Stimulated activated CD4-positive, alpha-beta T cell treated with anti-CD3 and anti-CD28 coated beads, Interleukin-12 subunit alpha, Interleukin-12 subunit beta, amount 100 ng/mL, for 48 hours (primary cell): Measurements from ENCODE around the gene WDR88.

Experiments used
- DNase-seq, 3 donors: peaks; one replicate each; pipeline ENCODE4 v3.0.0-alpha.2; 2020; ENCODE audit warnings: low read depth in 2 of 3, low spot score in 1 of 3

The WDR88 gene, protein sequence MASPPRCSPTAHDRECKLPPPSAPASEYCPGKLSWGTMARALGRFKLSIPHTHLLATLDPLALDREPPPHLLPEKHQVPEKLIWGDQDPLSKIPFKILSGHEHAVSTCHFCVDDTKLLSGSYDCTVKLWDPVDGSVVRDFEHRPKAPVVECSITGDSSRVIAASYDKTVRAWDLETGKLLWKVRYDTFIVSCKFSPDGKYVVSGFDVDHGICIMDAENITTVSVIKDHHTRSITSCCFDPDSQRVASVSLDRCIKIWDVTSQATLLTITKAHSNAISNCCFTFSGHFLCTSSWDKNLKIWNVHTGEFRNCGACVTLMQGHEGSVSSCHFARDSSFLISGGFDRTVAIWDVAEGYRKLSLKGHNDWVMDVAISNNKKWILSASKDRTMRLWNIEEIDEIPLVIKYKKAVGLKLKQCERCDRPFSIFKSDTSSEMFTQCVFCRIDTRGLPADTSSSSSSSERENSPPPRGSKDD

DNA sequence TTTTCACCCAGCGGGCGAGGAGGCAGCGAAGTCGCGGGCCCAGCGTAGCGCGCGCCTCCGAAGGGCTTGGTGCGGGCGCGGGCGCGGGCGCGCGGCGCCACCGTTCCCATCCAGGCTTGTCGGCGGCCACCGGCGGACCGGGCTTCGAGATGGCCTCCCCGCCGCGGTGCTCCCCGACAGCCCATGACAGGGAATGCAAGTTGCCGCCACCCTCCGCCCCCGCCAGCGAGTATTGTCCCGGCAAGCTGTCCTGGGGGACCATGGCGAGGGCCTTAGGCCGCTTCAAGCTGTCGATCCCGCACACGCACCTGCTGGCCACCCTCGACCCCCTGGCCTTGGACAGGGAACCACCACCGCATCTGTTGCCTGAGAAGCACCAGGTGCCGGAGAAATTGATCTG lies at the start of gene WDR88:
Gene WDR88 (plus strand): TSS at position 94 of the 400 bp plus-strand sequence. CDS start 56 bp downstream, at position 150.
- DNase-seq, result no peak

GRCh38 chr19:33085570-33086128 lies 46.3 kb upstream of the WDR88 start:
- DNase-seq, result no peak

GRCh38 chr19:33086955-33087354 lies 45.0 kb upstream of the WDR88 start:
- DNase-seq, result no peak

GRCh38 chr19:33089010-33089409 lies 42.9 kb upstream of the WDR88 start:
- no peak for DNase-seq

DNA sequence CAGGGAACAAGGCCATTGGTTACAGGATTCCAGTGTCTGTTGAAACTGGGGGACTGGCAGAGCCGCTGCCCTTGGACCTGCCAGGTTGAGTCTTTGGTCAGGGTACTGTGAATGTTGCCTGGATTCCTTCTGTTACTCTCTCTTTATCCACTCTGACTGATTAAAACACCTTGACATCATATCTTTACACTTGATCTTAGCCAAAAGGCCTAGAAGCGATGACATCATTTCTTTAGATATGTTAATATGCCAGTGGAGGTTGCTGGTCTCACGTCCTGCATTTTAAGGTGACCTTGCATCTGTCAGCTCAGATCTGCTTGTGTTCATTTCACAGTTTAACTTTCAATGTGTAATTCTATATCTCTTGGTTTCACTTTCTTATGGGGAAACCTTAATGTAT lies 41.7 kb upstream of the WDR88 start:
- DNase-seq, result no peak

DNA sequence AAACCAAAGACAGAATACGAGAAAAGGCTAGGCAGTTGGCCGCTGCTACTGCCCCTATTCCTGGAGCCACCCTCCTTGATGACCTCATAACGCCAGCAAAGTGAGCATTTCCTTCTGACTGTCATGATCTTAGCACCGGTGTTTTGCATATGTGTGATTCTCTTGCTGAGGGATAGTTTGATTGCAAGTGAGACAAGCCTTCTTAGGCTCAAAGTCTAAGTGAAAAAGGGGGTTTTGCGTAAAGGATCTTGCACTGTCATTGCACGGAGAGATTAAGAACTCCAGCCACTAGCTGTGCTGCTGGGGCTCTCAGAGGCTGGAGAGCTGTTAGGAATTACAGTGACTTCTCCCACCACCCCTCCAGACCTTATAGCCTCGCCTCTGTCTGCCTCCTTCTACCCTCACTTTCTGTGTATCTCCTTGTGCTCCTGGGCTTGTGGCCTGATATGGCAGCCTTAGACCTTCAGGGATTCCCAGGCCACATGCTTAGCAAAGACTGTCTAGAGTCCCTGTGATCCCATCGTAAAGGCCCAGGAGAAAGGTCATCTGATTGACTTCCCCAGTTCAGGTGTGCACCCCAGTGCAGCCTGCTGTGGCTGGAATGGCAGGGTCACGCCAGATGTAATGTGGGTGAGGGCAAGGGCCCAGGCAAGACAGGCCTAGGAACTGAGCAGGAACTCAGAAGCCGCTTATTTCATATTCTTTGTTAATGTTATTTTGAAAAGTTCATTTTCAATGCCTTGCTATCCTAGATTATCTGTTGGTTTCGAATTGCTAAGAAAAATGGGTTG lies 38.3 kb upstream of the WDR88 start:
- no peak for DNase-seq

DNA sequence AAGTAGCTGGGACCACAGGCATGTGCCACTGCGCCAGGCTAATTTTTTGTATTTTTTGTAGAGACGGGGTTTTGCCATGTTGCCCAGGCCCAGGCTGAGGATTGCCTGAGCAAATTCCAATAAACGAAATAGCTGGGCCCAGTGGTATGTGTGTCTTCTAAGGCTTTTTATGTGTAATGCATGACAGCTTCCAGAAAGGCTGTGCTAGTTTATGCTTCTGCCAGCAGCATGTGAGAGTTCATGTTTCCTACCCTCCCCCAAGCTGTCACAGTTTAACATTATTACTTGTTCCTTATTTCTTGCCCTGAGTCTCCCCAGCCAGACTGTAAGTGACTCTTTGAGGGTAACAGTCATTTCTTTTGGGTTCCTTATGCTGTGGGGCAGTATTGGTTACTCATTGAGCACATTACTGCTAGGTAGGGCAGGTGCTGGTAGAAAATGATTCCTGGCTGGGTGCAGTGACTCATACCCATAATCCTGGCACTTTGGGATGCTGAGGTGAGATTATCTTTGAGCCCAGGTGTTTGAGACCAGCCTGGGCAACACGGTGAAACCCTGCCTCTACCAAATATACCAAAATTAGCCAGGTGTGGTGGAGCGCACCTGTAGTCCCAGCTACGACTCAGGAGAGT lies 37.4 kb upstream of the WDR88 start:
- no peak for DNase-seq

- DNase-seq, result no peak
Observed at GRCh38 chr19:33096005-33096404, 35.9 kb upstream of the WDR88 start.

DNA sequence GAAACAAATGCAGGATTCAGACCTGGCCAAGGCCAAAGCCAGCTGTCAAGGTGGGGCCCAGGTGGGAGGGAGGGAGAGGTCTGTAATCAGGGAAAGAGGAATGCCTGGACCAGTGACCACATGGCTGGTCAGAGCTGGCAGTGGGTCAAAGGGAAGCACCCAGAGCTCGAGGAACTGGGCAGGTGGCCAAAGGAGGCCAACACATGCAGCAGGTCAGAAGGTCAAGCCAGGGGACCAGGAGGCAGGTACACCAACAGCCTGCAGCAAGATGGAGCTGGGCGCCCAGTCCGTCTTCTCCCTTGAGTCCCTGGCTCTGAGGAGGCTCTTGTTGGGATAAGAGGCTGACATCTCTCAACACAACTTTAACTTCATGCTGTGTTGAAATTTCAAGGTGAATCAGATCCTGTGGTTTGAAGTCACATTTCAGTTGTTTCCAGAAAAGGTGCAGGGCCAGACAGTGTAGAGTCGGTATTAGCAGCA lies 33.8 kb upstream of the WDR88 start:
- no peak for DNase-seq

GRCh38 chr19:33100894-33101644 lies 30.8 kb upstream of the WDR88 start:
- no peak for DNase-seq

DNA sequence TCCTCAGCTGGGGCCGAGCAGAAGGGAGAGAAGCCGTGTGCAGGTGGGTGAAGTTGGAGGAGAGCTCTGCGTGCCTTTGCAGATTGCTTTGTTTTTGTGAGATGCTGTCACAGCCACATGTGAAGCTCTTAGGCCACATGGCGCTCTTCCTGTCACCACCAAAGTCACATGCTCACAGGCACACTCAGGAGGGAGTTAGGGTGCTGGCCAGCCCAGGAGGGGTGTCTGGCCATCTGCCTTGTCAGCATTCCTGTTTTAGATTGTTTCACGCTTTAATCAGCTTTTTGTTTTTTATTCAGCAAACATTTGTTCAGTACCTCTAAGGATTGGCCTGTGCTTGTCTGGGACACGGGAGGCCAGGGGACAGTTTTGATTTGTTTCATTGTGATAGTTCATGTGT lies 29.0 kb upstream of the WDR88 start:
- DNase-seq, result no peak

- no peak for DNase-seq
Observed at GRCh38 chr19:33108161-33108560, 23.8 kb upstream of the WDR88 start.

DNA sequence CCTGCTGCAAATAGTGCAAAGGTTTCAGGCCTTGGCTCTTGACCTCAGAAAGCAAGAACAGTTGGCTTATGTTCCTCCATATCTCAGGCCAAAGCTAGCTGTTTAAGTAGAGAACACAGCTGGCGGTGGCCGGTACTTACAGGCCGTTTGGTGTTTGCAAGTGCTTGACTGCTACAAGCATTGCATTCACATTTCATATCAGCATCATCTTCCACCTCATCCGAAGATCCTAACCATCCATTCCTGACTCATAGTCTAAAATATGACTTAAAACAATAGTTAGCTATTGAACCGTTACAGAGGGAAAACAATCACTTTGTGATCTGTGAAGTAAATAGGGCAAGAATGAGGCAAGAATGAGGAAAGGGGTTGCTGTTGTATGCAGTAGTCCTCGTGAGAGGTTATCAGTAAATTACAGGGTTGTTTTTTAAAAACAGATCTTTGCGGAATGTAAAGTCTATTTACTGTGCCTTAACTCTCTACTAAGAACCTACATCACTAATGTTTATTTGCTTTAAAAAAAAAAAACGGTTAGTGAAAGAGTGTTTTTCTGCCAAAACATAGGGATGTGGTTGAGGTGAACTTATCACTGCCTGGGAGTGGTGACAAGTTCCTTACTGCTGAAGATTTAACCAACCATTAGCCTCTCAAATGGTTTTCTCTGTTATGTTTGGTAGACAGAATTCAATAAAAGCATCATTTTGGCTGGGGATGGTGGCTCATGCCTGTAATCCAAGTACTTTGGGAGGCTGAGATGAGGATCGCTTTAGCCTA lies 21.6 kb upstream of the WDR88 start:
- DNase-seq, result no peak

GRCh38 chr19:33111587-33111986 lies 20.3 kb upstream of the WDR88 start:
- no peak for DNase-seq

GRCh38 chr19:33114312-33114711 lies 17.6 kb upstream of the WDR88 start:
- DNase-seq, result no peak

GRCh38 chr19:33117501-33117900 lies 14.4 kb upstream of the WDR88 start:
- DNase-seq, result no peak

DNA sequence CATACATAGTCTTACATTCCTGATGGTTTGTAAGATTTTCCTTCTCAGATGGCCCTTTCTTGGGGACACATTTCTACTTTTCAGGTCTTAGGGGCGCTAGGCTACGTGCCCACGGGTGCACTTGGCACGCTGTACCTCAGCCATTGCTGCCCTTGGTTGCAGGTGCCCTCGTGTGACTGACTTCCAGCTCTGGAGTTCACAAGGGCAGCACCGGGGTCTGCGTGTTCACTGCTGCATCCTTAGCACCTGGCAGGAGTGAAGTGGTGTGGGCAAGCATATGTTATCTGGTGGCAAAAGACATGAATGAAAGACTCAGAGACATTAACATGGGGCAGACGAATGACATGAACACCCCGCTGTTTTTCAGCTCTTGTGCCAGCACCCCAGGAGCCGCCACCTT lies 13.3 kb upstream of the WDR88 start:
- DNase-seq, result no peak

DNA sequence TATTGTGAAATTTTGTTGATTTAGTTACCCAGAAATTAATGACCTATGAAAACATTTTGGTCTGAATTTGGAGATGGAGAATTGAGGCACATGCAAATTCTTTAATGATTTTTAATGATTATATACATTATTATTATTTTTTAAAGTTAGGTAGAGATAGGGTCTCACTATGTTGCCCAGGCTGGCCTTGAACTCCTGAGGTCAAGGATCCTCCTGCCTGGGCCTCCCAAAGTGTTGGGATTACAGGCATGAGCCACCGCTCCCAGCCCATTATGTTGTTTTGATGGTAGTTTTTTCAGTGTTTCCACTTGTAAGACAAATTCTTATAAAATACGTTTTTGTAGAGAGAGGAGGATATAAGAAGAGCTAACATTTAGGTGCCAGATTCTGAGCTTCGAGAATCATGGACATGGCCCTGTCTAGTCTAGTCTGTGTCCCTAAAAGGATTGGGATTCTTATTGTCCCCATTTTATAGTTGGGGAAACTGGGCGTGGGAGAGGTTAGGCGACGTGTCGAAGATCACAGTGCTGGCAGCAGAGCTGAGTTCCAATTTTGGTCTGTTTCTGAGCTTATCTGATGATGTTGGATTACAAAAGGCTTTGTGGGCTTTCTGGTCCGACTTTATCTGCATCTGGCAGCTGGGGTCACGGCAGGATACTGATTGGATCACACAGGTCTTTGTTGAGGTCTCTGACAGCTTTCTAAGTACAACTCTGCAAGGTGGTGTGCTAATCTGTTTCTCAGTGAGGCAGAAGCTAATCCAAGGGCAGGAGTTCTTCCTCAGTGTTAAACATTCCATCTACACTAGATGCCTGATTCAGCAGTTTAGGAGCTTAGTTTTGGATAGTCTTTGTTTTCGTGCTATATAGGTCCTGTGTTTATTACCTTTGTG lies 7.5 kb upstream of the WDR88 start:
- DNase-seq, result no peak

- DNase-seq, result peak; percentile 23 to 50 (median 29)
Observed at GRCh38 chr19:33125929-33126388, 6.0 kb upstream of the WDR88 start.
